ENCODE results near the gene FAM210A. TPM values are rescaled to one million over a fixed set of nuclear protein-coding genes. Genes with fewer than 3 reads are reported as not detected.

FAM210A gene
- total RNA-seq, 2 donors from 2014 or later = 18.6 to 31.0 TPM

- Histone ChIP-seq H3K27me3 (no peaks in the 10 kb centered on the region), H3K4me3 (no peak overlapping the region), H3K9me3 (no peaks in the 10 kb centered on the region), H3K27ac (no peak overlapping the region), H3K4me1 (no peaks in the 10 kb centered on the region), H3K9ac (ENCODE audit: low read depth in 2 of 2, low read length in 2 of 2) (no peak overlapping the region), H3K36me3 (no peaks in the 10 kb centered on the region)
- intact Hi-C loops (cut with DNase I) = no loop called here
- TF ChIP-seq, protein P1, sequence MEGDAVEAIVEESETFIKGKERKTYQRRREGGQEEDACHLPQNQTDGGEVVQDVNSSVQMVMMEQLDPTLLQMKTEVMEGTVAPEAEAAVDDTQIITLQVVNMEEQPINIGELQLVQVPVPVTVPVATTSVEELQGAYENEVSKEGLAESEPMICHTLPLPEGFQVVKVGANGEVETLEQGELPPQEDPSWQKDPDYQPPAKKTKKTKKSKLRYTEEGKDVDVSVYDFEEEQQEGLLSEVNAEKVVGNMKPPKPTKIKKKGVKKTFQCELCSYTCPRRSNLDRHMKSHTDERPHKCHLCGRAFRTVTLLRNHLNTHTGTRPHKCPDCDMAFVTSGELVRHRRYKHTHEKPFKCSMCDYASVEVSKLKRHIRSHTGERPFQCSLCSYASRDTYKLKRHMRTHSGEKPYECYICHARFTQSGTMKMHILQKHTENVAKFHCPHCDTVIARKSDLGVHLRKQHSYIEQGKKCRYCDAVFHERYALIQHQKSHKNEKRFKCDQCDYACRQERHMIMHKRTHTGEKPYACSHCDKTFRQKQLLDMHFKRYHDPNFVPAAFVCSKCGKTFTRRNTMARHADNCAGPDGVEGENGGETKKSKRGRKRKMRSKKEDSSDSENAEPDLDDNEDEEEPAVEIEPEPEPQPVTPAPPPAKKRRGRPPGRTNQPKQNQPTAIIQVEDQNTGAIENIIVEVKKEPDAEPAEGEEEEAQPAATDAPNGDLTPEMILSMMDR (IDR thresholded peaks at IDR 0.05) = no peak
- DNase-seq = no peak
Measured at GRCh38 chr18:13716916-13717315, 9.4 kb downstream of the FAM210A start.

GRCh38 chr18:13715330-13715729 is 11.0 kb downstream of the FAM210A start:
- no peaks in the 10 kb centered on the region for H3K9me3 ChIP-seq
- H3K4me3 ChIP-seq = no peak overlapping the region
- H3K4me1 ChIP-seq = no peaks in the 10 kb centered on the region
- H3K36me3 ChIP-seq = no peaks in the 10 kb centered on the region
- DNase-seq = no peak
- no peaks in the 10 kb centered on the region for H3K27me3 ChIP-seq
- no peak overlapping the region for H3K9ac ChIP-seq (ENCODE audit: low read depth in 2 of 2, low read length in 2 of 2)
- intact Hi-C loops (cut with DNase I) = no loop called here
- no peak overlapping the region for H3K27ac ChIP-seq
- TF ChIP-seq, protein P1 (IDR thresholded peaks at IDR 0.05) = no peak

- intact Hi-C loops (cut with DNase I) = no loop called here
- TF ChIP-seq, protein P1 (IDR thresholded peaks at IDR 0.05) = no peak
- no peak overlapping the region for H3K4me3 ChIP-seq
- no peak overlapping the region for H3K27ac ChIP-seq
- H3K9me3 ChIP-seq = no peaks in the 10 kb centered on the region
- no peaks in the 10 kb centered on the region for H3K27me3 ChIP-seq
- no peaks in the 10 kb centered on the region for H3K4me1 ChIP-seq
- H3K36me3 ChIP-seq = no peaks in the 10 kb centered on the region
- no peak overlapping the region for H3K9ac ChIP-seq (ENCODE audit: low read depth in 2 of 2, low read length in 2 of 2)
- DNase-seq = no peak
Measured at GRCh38 chr18:13713455-13714055, 12.8 kb downstream of the FAM210A start.

- TF ChIP-seq, protein P1 (IDR thresholded peaks at IDR 0.05) = no peak
- no peaks in the 10 kb centered on the region for H3K9me3 ChIP-seq
- H3K36me3 ChIP-seq = no peaks in the 10 kb centered on the region
- H3K9ac ChIP-seq (ENCODE audit: low read depth in 2 of 2, low read length in 2 of 2) = no peak overlapping the region
- intact Hi-C loops (cut with DNase I) = no loop called here
- no peak for DNase-seq
- no peak overlapping the region for H3K4me3 ChIP-seq
- H3K4me1 ChIP-seq = no peaks in the 10 kb centered on the region
- H3K27ac ChIP-seq = no peak overlapping the region
- no peaks in the 10 kb centered on the region for H3K27me3 ChIP-seq
Measured at GRCh38 chr18:13712400-13713131, 13.8 kb downstream of the FAM210A start.

- DNase-seq = no peak
- Histone ChIP-seq H3K9ac (ENCODE audit: low read depth in 2 of 2, low read length in 2 of 2) (no peak overlapping the region), H3K4me1 (no peaks in the 10 kb centered on the region), H3K27ac (no peak overlapping the region), H3K36me3 (no peaks in the 10 kb centered on the region), H3K4me3 (no peak overlapping the region), H3K27me3 (no peaks in the 10 kb centered on the region), H3K9me3 (no peaks in the 10 kb centered on the region)
- intact Hi-C loops (cut with DNase I) = no loop called here
- TF ChIP-seq, protein P1 (IDR thresholded peaks at IDR 0.05) = no peak
Measured at GRCh38 chr18:13710414-13710831, 15.9 kb downstream of the FAM210A start.

Data from colonic mucosa (tissue), 4 donors.